H9 (cell line): ENCODE measurements around the gene ZCWPW2. TPM values are rescaled to one million over a fixed set of nuclear protein-coding genes. Genes with fewer than 3 reads are reported as not detected.
A peak's percentile ranks its signal among the peaks of the same experiment; 100 is the strongest.

Source experiments
- DNase-seq: peaks from one replicate; pipeline ENCODE4 v3.0.0-alpha.2; 2017
- H2AFZ ChIP-seq: one replicate; pipeline ENCODE4 v1.6.1; 2013; ENCODE audit warnings: mild to moderate bottlenecking, low read length, control low read depth, moderate library complexity
- H2AK5ac ChIP-seq: 2 replicates; pipeline ENCODE4 v1.6.1; 2013; ENCODE audit warnings: low read length, control low read depth, mixed read lengths; ENCODE audit not compliant: insufficient read length
- H2BK120ac ChIP-seq: one replicate; pipeline ENCODE4 v1.6.1; 2013; ENCODE audit warnings: low read depth, mild to moderate bottlenecking, low read length, control low read depth, inconsistent platforms; ENCODE audit not compliant: poor library complexity, severe bottlenecking
- H2BK12ac ChIP-seq: 2 replicates; pipeline ENCODE4 v1.6.1; 2013; ENCODE audit warnings: low read length, control low read depth, mixed read lengths, low read depth; ENCODE audit not compliant: insufficient read length
- H2BK15ac ChIP-seq: 2 replicates; pipeline ENCODE4 v1.6.1; 2013; ENCODE audit warnings: low read depth, low read length, control low read depth
- H2BK20ac ChIP-seq: one replicate; pipeline ENCODE4 v1.6.1; 2013; ENCODE audit warnings: low read depth, mild to moderate bottlenecking, low read length, control low read depth, inconsistent platforms; ENCODE audit not compliant: poor library complexity, severe bottlenecking
- H2BK5ac ChIP-seq: 2 replicates; pipeline ENCODE4 v1.6.1; 2013; ENCODE audit warnings: low read length, control low read depth, mixed read lengths; ENCODE audit not compliant: insufficient read length
- H3K14ac ChIP-seq: 2 replicates; pipeline ENCODE4 v1.6.1; 2013; ENCODE audit warnings: low read length, control low read depth; ENCODE audit not compliant: insufficient read depth
- H3K18ac ChIP-seq: 2 replicates; pipeline ENCODE4 v1.6.1; 2013; ENCODE audit warnings: low read depth, mild to moderate bottlenecking, mixed read lengths, low read length, control low read depth; ENCODE audit not compliant: insufficient read length
- H3K23ac ChIP-seq: 2 replicates; pipeline ENCODE4 v1.6.1; 2013; ENCODE audit warnings: low read length, control low read depth, mixed read lengths, low read depth; ENCODE audit not compliant: insufficient read length
- H3K23me2 ChIP-seq: 2 replicates; pipeline ENCODE4 v1.6.1; 2013; ENCODE audit warnings: low read depth, mild to moderate bottlenecking, mixed read lengths, low read length, control low read depth; ENCODE audit not compliant: insufficient read length, poor library complexity, severe bottlenecking
- H3K27ac ChIP-seq: 2 replicates; pipeline ENCODE4 v1.5.1; 2013; ENCODE audit warnings: low read length, control low read depth, mixed read lengths, low read depth; ENCODE audit not compliant: insufficient read length
- H3K27me3 ChIP-seq: 2 replicates; pipeline ENCODE4 v1.6.1; 2013; ENCODE audit warnings: low read length, control low read depth, inconsistent platforms; ENCODE audit not compliant: insufficient read depth
- H3K4ac ChIP-seq: 2 replicates; pipeline ENCODE4 v1.6.1; 2013; ENCODE audit warnings: low read depth, mild to moderate bottlenecking, control low read depth, inconsistent platforms, low read length, moderate library complexity
- H3K4me1 ChIP-seq: 2 replicates; pipeline ENCODE4 v1.6.1; 2013; ENCODE audit warnings: low read length, control low read depth, inconsistent platforms; ENCODE audit not compliant: insufficient read depth
- H3K4me2 ChIP-seq: 2 replicates; pipeline ENCODE4 v1.6.1; 2013; ENCODE audit warnings: low read length, control low read depth, mixed read lengths; ENCODE audit not compliant: insufficient read length, insufficient read depth
- H3K56ac ChIP-seq: 2 replicates; pipeline ENCODE4 v1.6.1; 2013; ENCODE audit warnings: low read depth, mild to moderate bottlenecking, mixed read lengths, low read length, control low read depth; ENCODE audit not compliant: insufficient read length
- H3K79me1 ChIP-seq: 2 replicates; pipeline ENCODE4 v1.6.1; 2013; ENCODE audit warnings: low read depth, mild to moderate bottlenecking, moderate library complexity, low read length, control low read depth, inconsistent platforms; ENCODE audit not compliant: insufficient read depth, poor library complexity, severe bottlenecking
- H3K79me2 ChIP-seq: 2 replicates; pipeline ENCODE4 v1.6.1; 2013; ENCODE audit warnings: low read length, control low read depth, inconsistent platforms; ENCODE audit not compliant: insufficient read depth
- H3K9ac ChIP-seq: 2 replicates; pipeline ENCODE4 v1.6.1; 2013; ENCODE audit warnings: low read length, control low read depth, mixed read lengths; ENCODE audit not compliant: insufficient read length; ENCODE audit errors: extremely low read depth
- H3K9me3 ChIP-seq: one replicate; pipeline ENCODE4 v1.6.1; 2013; ENCODE audit warnings: low read depth, low read length, inconsistent platforms; ENCODE audit not compliant: control insufficient read depth
- H3T11ph ChIP-seq: one replicate; pipeline ENCODE4 v1.6.1; 2013; ENCODE audit warnings: mild to moderate bottlenecking, low read length, control low read depth, inconsistent platforms
- H4K20me1 ChIP-seq: one replicate; pipeline ENCODE4 v1.6.1; 2013; ENCODE audit not compliant: control insufficient read depth, insufficient read length, insufficient read depth
- H4K5ac ChIP-seq: 2 replicates; pipeline ENCODE4 v1.6.1; 2013; ENCODE audit warnings: low read depth, mild to moderate bottlenecking, mixed read lengths, low read length, control low read depth; ENCODE audit not compliant: insufficient read length
- H4K8ac ChIP-seq: replicated peaks from 2 replicates; pipeline ENCODE4 v1.6.1; 2013; ENCODE audit warnings: low read length, control low read depth, mixed read lengths, low read depth; ENCODE audit not compliant: insufficient read length
- H4K91ac ChIP-seq: 2 replicates; pipeline ENCODE4 v1.6.1; 2013; ENCODE audit warnings: low read depth, mild to moderate bottlenecking, moderate library complexity, mixed read lengths, low read length, control low read depth; ENCODE audit not compliant: insufficient read length
- H3K27ac Mint-ChIP-seq, 3 experiments: 2 replicates in 2 of 3; 3 replicates in 1 of 3; pipeline ENCODE4 v1.8.0; 2020 to 2021; ENCODE audit warnings: mixed read lengths in 3 of 3, mild to moderate bottlenecking in 1 of 3, moderate library complexity in 1 of 3
- H3K27me3 Mint-ChIP-seq: 2 replicates; pipeline ENCODE4 v1.8.0; 2021; ENCODE audit warnings: low read depth, mild to moderate bottlenecking, moderate library complexity, mixed read lengths
- H3K36me3 Mint-ChIP-seq, 3 experiments: 2 replicates in 2 of 3; 3 replicates in 1 of 3; pipeline ENCODE4 v1.8.0; 2020 to 2021; ENCODE audit warnings: low read depth in 3 of 3, mixed read lengths in 3 of 3; ENCODE audit not compliant: insufficient read depth in 1 of 3
- H3K4me1 Mint-ChIP-seq, 2 experiments: 2 replicates each; pipeline ENCODE4 v1.8.0; 2020; ENCODE audit warnings: mixed read lengths in 2 of 2
- H3K4me3 Mint-ChIP-seq, 2 experiments: 2 replicates in 1 of 2; 3 replicates in 1 of 2; pipeline ENCODE4 v1.8.0; 2020 to 2021; ENCODE audit warnings: mild to moderate bottlenecking in 2 of 2, mixed read lengths in 2 of 2, moderate library complexity in 1 of 2
- H3K9me3 Mint-ChIP-seq, 2 experiments: 2 replicates in 1 of 2; 3 replicates in 1 of 2; pipeline ENCODE4 v1.8.0; 2020; ENCODE audit warnings: mild to moderate bottlenecking in 2 of 2, mixed read lengths in 2 of 2, moderate library complexity in 1 of 2
- CTCF ChIP-seq: fragments of 200-600 bp; sonication (generic); conservative IDR thresholded peaks from 3 replicates; pipeline ENCODE4 v1.8.0; 2021; ENCODE audit warnings: antibody characterized with exemption, mild to moderate bottlenecking
- WGBS: extraction: QIAGEN DNeasy Blood & Tissue Kit; methylation state at CpG from one replicate; pipeline ENCODE4 v1.1.7; 2013; ENCODE audit warnings: missing lambda C conversion rate, low lambda C conversion rate, mixed read lengths; ENCODE audit not compliant: insufficient read length; ENCODE audit errors: extremely low coverage; 5-methylcytosine and 5-hydroxymethylcytosine counted together
- long read RNA-seq: library from polyadenylated mRNA; unstranded; transcript quantifications from one replicate; pipeline ENCODE4 v2.0.0, GENCODE V29; 2020
- total RNA-seq: library from RNA; stranded (reverse); gene quantifications from 2 replicates; pipeline ENCODE4 v1.2.1, GENCODE V29; 2021

ZCWPW2 gene, protein sequence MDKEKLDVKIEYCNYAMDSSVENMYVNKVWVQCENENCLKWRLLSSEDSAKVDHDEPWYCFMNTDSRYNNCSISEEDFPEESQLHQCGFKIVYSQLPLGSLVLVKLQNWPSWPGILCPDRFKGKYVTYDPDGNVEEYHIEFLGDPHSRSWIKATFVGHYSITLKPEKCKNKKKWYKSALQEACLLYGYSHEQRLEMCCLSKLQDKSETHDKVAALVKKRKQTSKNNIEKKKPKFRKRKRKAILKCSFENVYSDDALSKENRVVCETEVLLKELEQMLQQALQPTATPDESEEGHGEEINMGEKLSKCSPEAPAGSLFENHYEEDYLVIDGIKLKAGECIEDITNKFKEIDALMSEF
- 0.31 and 0.35 TPM in 2 replicates for total RNA-seq
- long read RNA-seq = 0 reads

DNA sequence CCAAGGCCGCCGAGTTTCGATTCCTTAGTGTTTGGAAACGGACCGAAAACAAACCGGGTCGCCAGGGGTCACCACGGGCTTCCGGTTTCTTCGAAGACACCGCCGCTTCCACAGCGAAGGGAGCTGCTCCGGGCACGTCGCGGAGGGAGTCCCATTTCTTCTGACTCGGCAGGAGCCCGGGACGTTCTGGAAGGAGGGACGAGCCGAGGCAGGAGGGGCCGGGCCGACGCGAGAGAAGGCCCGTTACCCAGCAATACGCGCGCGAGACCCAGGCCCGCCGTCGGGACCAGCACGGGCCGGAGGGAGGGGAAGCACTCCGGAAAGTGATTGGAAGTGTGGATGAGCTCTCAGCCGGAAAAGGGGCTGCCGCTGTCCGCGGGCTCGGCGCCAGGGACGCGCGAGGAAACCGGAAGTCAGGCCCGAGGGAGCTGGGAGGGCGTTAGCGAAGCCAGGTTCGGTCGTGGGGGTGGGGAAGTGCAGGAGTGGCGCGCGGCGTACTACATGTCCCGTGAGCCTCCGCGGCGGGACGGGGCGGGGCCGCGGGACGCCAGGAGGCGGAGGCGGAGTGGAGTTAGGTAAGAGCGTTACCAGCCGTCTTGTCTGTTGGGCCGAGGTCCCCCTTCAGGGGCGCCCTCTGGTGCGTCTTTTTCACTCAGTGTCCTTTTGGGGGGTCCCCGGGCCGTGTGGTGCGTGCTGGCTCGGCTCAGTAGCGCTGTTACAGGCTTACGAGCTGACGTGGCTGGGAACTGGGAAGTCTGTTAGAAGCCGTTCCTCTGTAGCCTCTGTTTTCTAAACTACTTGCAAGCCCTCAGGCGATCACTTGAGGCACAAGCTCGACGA is at the start of gene ZCWPW2, which contains the start of gene AZI2:
TSS of gene ZCWPW2 (plus strand) at position 93 of the 840 bp plus-strand sequence. CDS start 64,348 bp downstream, outside the sequence.
TSS of gene AZI2 (minus strand) at position 196 of the 840 bp plus-strand sequence. CDS start 8,207 bp downstream, outside the sequence.
- Histone ChIP-seq H3K18ac (peak within 1 kb of the TSS; percentile 99), H2BK12ac (no peak within 1 kb of the TSS), H2BK15ac (no peak within 1 kb of the TSS), H2BK120ac (no peak within 1 kb of the TSS), H4K91ac (no peak within 1 kb of the TSS), H3T11ph (no peak within 1 kb of the TSS), H2BK5ac (no peak within 1 kb of the TSS), H3K23ac (no peak within 1 kb of the TSS), H3K79me1 (no peaks in the 10 kb centered on the region), H4K8ac (no peak within 1 kb of the TSS), H2AFZ (peak within 1 kb of the TSS; percentile 2), H3K79me2 (peaks cover 2% of the 10 kb centered on the region; the same call in 1 of the 2 replicates), H3K4ac (no peak within 1 kb of the TSS), H3K56ac (no peak within 1 kb of the TSS), H3K4me2 (peak within 1 kb of the TSS; percentile 93), H3K9me3 (no peaks in the 10 kb centered on the region), H4K5ac (no peak within 1 kb of the TSS), H3K4me1 (no peaks in the 10 kb centered on the region; the same call in 1 of the 2 replicates), H3K9ac (peak within 1 kb of the TSS; percentile 83), H4K20me1 (no peaks in the 10 kb centered on the region), H3K23me2 (peaks cover 6% of the 10 kb centered on the region), H3K27me3 (no peaks in the 10 kb centered on the region), H2BK20ac (no peak within 1 kb of the TSS), H2AK5ac (no peak within 1 kb of the TSS), H3K27ac (peak within 1 kb of the TSS; percentile 68), H3K14ac (peak within 1 kb of the TSS; percentile 95)
- H3K36me3 Mint-ChIP-seq = peaks cover 8 to 25% (median 18%) of the 10 kb centered on the region in 3 experiments; a peak in 6 of 7 replicates
- peaks cover 3 to 19% of the 10 kb centered on the region in 2 experiments for H3K9me3 Mint-ChIP-seq
- H3K27ac Mint-ChIP-seq = peak within 1 kb of the TSS; percentile 95 to 98 (median 98)
- H3K4me3 Mint-ChIP-seq = peak within 1 kb of the TSS; percentile 88 to 95
- peak; percentile 95 for DNase-seq
- H3K27me3 Mint-ChIP-seq = no peaks in the 10 kb centered on the region
- WGBS = no CpG with 5 or more reads among the region's 83 CpGs
- peaks cover 21 to 25% of the 10 kb centered on the region in 2 experiments for H3K4me1 Mint-ChIP-seq
- peak; percentile 50 for TF ChIP-seq CTCF
